ENCODE measurements around the gene TMEM63A. TPM values are rescaled to one million over a fixed set of nuclear protein-coding genes. Genes with fewer than 3 reads are reported as not detected.

Gene TMEM63A
- total and polyA plus RNA-seq, 2 of the 13 experiments (the other 11 are each of a cell fraction or from before 2014, with no cell fraction given): 23.9 to 53.3 TPM

DNA sequence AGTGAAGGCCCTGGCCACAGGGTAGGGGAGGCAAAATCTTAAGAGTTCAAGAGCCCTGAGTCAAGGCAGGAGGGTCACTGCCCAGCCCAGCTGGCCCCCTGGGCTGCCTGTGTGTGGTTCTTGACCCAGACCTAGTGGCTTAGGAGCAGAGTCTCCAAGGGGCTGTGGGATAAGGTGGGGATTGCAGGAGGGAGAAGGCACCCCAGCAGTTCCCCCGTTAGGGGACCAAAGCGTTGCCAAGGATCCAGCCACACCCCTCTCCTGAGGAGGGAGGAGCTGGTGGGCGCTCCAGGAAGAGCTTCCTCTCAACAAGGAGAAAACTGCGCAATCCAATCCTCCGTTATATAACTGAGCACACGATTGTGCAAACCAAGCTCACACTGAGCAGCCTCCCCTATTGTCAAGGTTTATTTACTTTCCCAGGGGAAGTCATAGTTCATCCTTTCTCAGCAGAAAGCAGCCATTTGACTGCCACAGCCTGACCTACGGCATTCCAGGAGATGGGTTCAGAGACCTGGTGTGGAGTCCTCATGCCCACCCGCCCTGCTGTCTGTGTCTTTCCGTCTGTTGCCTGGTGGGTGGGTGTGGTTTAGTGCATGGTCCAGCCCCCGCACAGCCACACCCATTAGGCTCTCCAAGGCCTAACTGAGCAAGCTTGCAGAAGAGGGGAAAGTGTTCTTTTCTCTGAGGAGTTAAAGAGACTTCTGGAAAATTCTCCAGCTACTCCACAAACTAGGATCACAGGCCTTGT lies 68.8 kb downstream of the TMEM63A start (continued):
- TF ChIP-seq ATF4 (CRISPR knock-in tag; IDR thresholded peaks at IDR 0.05) (peak in 1 of 2 experiments; percentile 78; a peak in 2 of 4 replicates), NFKBIZ (CRISPR knock-in tag; IDR thresholded peaks at IDR 0.05) (peak; percentile 95), XRCC5 (optimal IDR thresholded peaks at IDR 0.05; ENCODE audit: low read length) (peak; percentile 80), MXD4 (CRISPR knock-in tag; IDR thresholded peaks at IDR 0.05) (peak; percentile 78; the same call in 1 of the 2 replicates), ZBTB37 (CRISPR knock-in tag; IDR thresholded peaks at IDR 0.05) (peak; percentile 73), ZNF619 (CRISPR knock-in tag; IDR thresholded peaks at IDR 0.05) (peak; percentile 71), ZNF670 (CRISPR knock-in tag; IDR thresholded peaks at IDR 0.05; ENCODE audit: borderline replicate concordance) (peak; percentile 100), NFE2L2 (IDR thresholded peaks at IDR 0.05; ENCODE audit: low read length) (peak; percentile 53), ZSCAN25 (CRISPR knock-in tag; IDR thresholded peaks at IDR 0.05) (peak; percentile 76; the same call in 1 of the 2 replicates), FOSL2 (CRISPR knock-in tag; IDR thresholded peaks at IDR 0.05) (peak; percentile 82), FOXC1 (CRISPR knock-in tag; IDR thresholded peaks at IDR 0.05; ENCODE audit: borderline replicate concordance) (peak; percentile 73; the same call in 1 of the 2 replicates), TP53 (CRISPR knock-in tag; conservative IDR thresholded peaks at IDR 0.05) (peak; percentile 72; the same call in 1 of the 2 replicates), MBD4 (IDR thresholded peaks at IDR 0.05; ENCODE audit: borderline replicate concordance, low read length) (no peak), PHF8 (CRISPR knock-in tag; IDR thresholded peaks at IDR 0.05) (no peak; the same call in 1 of the 2 replicates), ARNTL (CRISPR knock-in tag; IDR thresholded peaks at IDR 0.05) (peak; percentile 96), ZNF777 (CRISPR knock-in tag; IDR thresholded peaks at IDR 0.05) (no peak; the same call in 1 of the 2 replicates), CHD2 (IDR thresholded peaks at IDR 0.05; ENCODE audit: low read depth, low read length) (no peak), RBM22 (optimal IDR thresholded peaks at IDR 0.05; ENCODE audit: low read length) (no peak)
- TF ChIP-seq, protein P1, sequence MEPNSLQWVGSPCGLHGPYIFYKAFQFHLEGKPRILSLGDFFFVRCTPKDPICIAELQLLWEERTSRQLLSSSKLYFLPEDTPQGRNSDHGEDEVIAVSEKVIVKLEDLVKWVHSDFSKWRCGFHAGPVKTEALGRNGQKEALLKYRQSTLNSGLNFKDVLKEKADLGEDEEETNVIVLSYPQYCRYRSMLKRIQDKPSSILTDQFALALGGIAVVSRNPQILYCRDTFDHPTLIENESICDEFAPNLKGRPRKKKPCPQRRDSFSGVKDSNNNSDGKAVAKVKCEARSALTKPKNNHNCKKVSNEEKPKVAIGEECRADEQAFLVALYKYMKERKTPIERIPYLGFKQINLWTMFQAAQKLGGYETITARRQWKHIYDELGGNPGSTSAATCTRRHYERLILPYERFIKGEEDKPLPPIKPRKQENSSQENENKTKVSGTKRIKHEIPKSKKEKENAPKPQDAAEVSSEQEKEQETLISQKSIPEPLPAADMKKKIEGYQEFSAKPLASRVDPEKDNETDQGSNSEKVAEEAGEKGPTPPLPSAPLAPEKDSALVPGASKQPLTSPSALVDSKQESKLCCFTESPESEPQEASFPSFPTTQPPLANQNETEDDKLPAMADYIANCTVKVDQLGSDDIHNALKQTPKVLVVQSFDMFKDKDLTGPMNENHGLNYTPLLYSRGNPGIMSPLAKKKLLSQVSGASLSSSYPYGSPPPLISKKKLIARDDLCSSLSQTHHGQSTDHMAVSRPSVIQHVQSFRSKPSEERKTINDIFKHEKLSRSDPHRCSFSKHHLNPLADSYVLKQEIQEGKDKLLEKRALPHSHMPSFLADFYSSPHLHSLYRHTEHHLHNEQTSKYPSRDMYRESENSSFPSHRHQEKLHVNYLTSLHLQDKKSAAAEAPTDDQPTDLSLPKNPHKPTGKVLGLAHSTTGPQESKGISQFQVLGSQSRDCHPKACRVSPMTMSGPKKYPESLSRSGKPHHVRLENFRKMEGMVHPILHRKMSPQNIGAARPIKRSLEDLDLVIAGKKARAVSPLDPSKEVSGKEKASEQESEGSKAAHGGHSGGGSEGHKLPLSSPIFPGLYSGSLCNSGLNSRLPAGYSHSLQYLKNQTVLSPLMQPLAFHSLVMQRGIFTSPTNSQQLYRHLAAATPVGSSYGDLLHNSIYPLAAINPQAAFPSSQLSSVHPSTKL (CRISPR knock-in tag; IDR thresholded peaks at IDR 0.05): peak; percentile 98
- TF ChIP-seq, protein P2, sequence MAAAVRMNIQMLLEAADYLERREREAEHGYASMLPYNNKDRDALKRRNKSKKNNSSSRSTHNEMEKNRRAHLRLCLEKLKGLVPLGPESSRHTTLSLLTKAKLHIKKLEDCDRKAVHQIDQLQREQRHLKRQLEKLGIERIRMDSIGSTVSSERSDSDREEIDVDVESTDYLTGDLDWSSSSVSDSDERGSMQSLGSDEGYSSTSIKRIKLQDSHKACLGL (CRISPR knock-in tag; IDR thresholded peaks at IDR 0.05): no peak
- TF ChIP-seq, protein P3, sequence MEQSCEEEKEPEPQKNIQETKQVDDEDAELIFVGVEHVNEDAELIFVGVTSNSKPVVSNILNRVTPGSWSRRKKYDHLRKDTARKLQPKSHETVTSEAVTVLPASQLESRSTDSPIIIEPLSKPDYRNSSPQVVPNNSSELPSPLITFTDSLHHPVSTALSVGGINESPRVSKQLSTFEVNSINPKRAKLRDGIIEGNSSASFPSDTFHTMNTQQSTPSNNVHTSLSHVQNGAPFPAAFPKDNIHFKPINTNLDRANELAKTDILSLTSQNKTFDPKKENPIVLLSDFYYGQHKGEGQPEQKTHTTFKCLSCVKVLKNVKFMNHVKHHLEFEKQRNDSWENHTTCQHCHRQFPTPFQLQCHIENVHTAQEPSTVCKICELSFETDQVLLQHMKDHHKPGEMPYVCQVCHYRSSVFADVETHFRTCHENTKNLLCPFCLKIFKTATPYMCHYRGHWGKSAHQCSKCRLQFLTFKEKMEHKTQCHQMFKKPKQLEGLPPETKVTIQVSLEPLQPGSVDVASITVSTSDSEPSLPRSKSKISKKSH (CRISPR knock-in tag; IDR thresholded peaks at IDR 0.05; ENCODE audit: borderline replicate concordance): no peak

Data from HepG2 (cell line).